Articular chondrocyte of knee joint (primary cell): ENCODE data around the gene CD248. TPM values are rescaled to one million over a fixed set of nuclear protein-coding genes. Genes with fewer than 3 reads are reported as not detected.

Experiments used
- total RNA-seq: library from RNA; depleted of rRNA; stranded (reverse); fragments of >200 nt; gene quantifications from 2 replicates; pipeline ENCODE4 v1.2.3, GENCODE V29; 2012

The CD248 gene
- total RNA-seq, result 29.1 and 39.1 TPM in 2 replicates

GRCh38 chr11:66316849-66317251 is at the start of gene CD248:
CD248 (minus strand) TSS chr11:66317044; CDS start chr11:66317027, 17 bp downstream.

GRCh38 chr11:66347425-66348276 is 30.8 kb upstream of the CD248 start, which contains the start of gene B4GAT1:
B4GAT1 (minus strand) TSS chr11:66347629; CDS start chr11:66347545, 84 bp downstream.

GRCh38 chr11:66344550-66345315 is 27.9 kb upstream of the CD248 start, which contains the start of gene BRMS1:
BRMS1 (minus strand) TSS chr11:66345104; CDS start chr11:66342234, 2,870 bp downstream.

GRCh38 chr11:66336234-66337102 is 19.6 kb upstream of the CD248 start, which contains the start of gene RIN1:
RIN1 (minus strand) TSS chr11:66336434; CDS start chr11:66336402, 32 bp downstream.

GRCh38 chr11:66291706-66292542 is 24.9 kb downstream of the CD248 start, which contains the start of gene TMEM151A:
TMEM151A (plus strand) TSS chr11:66291894; CDS start chr11:66292014, 120 bp downstream.

GRCh38 chr11:66288671-66289547 is 27.9 kb downstream of the CD248 start, which contains the start of gene YIF1A:
YIF1A (minus strand) TSS chr11:66289143; CDS start chr11:66288985, 158 bp downstream.

GRCh38 chr11:66277471-66278362 is 39.1 kb downstream of the CD248 start, which contains the start of gene CNIH2:
CNIH2 (plus strand) TSS chr11:66278175; CDS start chr11:66278457, 282 bp downstream.

GRCh38 chr11:66268244-66268951 is 48.4 kb downstream of the CD248 start, which contains the start of gene RAB1B:
RAB1B (plus strand) TSS chr11:66268639; CDS start chr11:66268680, 41 bp downstream.

Other genes starting within 250 kb of the CD248 start
- 29.5 and 36.6 TPM in 2 replicates for gene PACS1, start 246.8 kb downstream of the CD248 start, total RNA-seq
- gene KLC2, start 59.3 kb downstream of the CD248 start, total RNA-seq, result 11.1 and 12.5 TPM in 2 replicates
- 74.4 and 77.1 TPM in 2 replicates for gene RAB1B, start 48.4 kb downstream of the CD248 start, total RNA-seq
- gene CNIH2, start 38.9 kb downstream of the CD248 start, total RNA-seq, result 0.22 TPM in 1 of 2 replicates, not detected in the other
- 99.6 and 122 TPM in 2 replicates for gene YIF1A, start 27.9 kb downstream of the CD248 start, total RNA-seq
- gene TMEM151A, start 25.1 kb downstream of the CD248 start, total RNA-seq, result 0.26 and 0.32 TPM in 2 replicates
- gene RIN1, start 19.4 kb upstream of the CD248 start, total RNA-seq, result 22.7 and 23.1 TPM in 2 replicates
- 36.4 and 38.0 TPM in 2 replicates for gene BRMS1, start 28.1 kb upstream of the CD248 start, total RNA-seq
- 14.5 and 18.1 TPM in 2 replicates for gene B4GAT1, start 30.6 kb upstream of the CD248 start, total RNA-seq
- 0.11 and 0.13 TPM in 2 replicates for gene SLC29A2, start 54.7 kb upstream of the CD248 start, total RNA-seq
- under 0.01 TPM in 1 of 2 replicates, not detected in the other for gene NPAS4, start 104.0 kb upstream of the CD248 start, total RNA-seq
- gene MRPL11, start 121.8 kb upstream of the CD248 start, total RNA-seq, result 36.5 and 45.6 TPM in 2 replicates
- gene PELI3, start 149.9 kb upstream of the CD248 start, total RNA-seq, result 8.8 and 10.1 TPM in 2 replicates
- 27.1 and 33.2 TPM in 2 replicates for gene DPP3, start 163.4 kb upstream of the CD248 start, total RNA-seq
- 37.8 and 52.4 TPM in 2 replicates for gene BBS1, start 193.6 kb upstream of the CD248 start, total RNA-seq
- gene ZDHHC24, start 229.0 kb upstream of the CD248 start, total RNA-seq, result 7.7 and 9.5 TPM in 2 replicates
- under 0.01 and 0.11 TPM in 2 replicates for gene ACTN3, start 229.9 kb upstream of the CD248 start, total RNA-seq